Measurements from ENCODE around the gene MFSD6L.

MFSD6L gene

DNA sequence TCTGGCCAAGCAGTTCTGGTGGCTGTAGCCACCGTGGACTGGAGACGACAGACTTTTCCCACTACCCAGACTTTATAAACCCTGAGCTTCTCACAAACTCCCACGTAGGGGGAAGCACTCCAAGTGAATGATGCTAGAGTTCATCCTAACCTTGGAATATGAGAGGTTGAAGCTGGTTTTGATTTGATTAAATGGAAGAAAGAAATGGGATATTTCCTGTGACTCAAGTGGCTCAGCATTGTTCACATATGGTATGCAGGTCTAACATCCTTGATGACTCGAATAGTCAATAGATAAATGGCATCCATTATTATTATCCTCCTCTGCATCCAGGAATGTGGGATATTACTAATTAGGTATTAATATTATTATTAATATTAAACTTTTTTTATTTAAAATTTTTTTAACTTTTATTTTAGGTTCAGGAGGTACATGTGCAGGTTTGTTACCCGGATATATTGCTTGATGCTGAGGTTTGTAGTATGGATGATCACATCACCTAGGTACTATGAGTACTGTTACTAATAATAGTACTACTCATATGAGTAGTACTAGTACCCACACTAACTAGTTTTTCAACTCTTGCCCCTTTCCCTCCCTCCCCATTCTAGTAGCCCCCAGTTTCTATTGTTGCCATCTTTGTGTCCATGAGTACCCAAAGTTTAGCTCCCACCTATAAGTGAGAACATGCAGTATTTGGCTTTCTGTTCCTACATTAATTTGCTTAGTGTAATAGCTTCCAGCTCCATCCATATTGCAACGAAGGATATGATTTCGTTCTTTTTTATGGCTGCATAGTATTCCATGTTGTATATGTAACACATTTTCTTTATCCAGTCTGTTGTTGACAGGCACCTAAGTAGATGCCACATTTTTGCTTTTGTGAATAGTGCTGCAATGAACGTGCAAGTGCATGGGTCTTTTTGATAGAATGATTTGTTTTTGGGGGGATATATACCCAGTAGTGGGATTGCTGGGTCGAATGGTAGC, 45.4 kb upstream of the MFSD6L start:
- H3K4me2 ChIP-seq (ENCODE audit: insufficient read depth, low read length) = no peak overlapping the region
- no peak for DNase-seq
- H3K36me3 ChIP-seq (ENCODE audit: insufficient read depth, low read length) = peaks cover 57% of the 10 kb centered on the region
- no peaks in the 10 kb centered on the region; the same call in 1 of the 2 replicates for H3K79me2 ChIP-seq (ENCODE audit: insufficient read depth, low read length)
- H3K27ac ChIP-seq (ENCODE audit: low read length) = peak overlapping the region; percentile 72
- H4K20me1 ChIP-seq (ENCODE audit: insufficient read depth, low read length) = no peaks in the 10 kb centered on the region; the same call in 1 of the 2 replicates
- no peak overlapping the region for H2AFZ ChIP-seq (ENCODE audit: low read depth, low read length)
- H3K4me3 ChIP-seq (ENCODE audit: low read depth in 1 of 2, low read length in 2 of 2) = no peak overlapping the region
- TF ChIP-seq EZH2 (IDR thresholded peaks at IDR 0.05; ENCODE audit: borderline replicate concordance, low read depth, low read length, severe bottlenecking) = no peak
- TF ChIP-seq, protein P1, sequence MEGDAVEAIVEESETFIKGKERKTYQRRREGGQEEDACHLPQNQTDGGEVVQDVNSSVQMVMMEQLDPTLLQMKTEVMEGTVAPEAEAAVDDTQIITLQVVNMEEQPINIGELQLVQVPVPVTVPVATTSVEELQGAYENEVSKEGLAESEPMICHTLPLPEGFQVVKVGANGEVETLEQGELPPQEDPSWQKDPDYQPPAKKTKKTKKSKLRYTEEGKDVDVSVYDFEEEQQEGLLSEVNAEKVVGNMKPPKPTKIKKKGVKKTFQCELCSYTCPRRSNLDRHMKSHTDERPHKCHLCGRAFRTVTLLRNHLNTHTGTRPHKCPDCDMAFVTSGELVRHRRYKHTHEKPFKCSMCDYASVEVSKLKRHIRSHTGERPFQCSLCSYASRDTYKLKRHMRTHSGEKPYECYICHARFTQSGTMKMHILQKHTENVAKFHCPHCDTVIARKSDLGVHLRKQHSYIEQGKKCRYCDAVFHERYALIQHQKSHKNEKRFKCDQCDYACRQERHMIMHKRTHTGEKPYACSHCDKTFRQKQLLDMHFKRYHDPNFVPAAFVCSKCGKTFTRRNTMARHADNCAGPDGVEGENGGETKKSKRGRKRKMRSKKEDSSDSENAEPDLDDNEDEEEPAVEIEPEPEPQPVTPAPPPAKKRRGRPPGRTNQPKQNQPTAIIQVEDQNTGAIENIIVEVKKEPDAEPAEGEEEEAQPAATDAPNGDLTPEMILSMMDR (IDR thresholded peaks at IDR 0.05; ENCODE audit: borderline replicate concordance, extremely low read depth, low read length, poor library complexity, severe bottlenecking) = no peak
- ATAC-seq (ENCODE audit: insufficient read depth, low read depth) = no peak
- no peaks in the 10 kb centered on the region for H3K27me3 ChIP-seq (ENCODE audit: insufficient read depth, low read length, poor library complexity)
- no peaks in the 10 kb centered on the region for H3K9me3 ChIP-seq (ENCODE audit: insufficient read depth, low read length, severe bottlenecking)
- H3K4me1 ChIP-seq (ENCODE audit: insufficient read depth, low read length) = peaks cover 30% of the 10 kb centered on the region
- H3K9ac ChIP-seq (ENCODE audit: low read depth, low read length) = peak overlapping the region; percentile 17; the same call in 1 of the 2 replicates

DNA sequence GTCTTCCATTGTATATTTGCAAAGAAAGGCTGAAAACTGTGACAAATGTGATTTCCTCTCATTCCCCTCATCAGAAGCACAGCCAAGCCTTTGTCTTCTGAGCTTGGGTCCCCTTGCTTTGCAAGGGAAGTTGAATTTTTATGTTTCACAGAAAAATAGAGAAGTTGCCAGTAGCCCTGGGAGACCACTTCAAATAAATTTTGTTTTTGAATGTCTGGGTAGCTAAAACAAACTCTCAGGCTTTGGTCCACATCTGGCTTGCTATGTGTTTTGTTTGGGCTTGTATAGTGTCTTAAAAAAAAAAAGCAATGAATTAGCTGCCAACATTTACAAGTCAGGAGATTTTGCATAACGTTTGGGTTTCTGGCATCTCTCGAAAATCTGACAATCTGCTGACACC, 44.2 kb upstream of the MFSD6L start:
- no peaks in the 10 kb centered on the region; the same call in 1 of the 2 replicates for H4K20me1 ChIP-seq (ENCODE audit: insufficient read depth, low read length)
- no peaks in the 10 kb centered on the region for H3K9me3 ChIP-seq (ENCODE audit: insufficient read depth, low read length, severe bottlenecking)
- no peaks in the 10 kb centered on the region for H3K27me3 ChIP-seq (ENCODE audit: insufficient read depth, low read length, poor library complexity)
- H3K4me3 ChIP-seq (ENCODE audit: low read depth in 1 of 2, low read length in 2 of 2) = no peak overlapping the region
- peak; percentile 69 for ATAC-seq (ENCODE audit: insufficient read depth, low read depth)
- H3K79me2 ChIP-seq (ENCODE audit: insufficient read depth, low read length) = no peaks in the 10 kb centered on the region
- H3K4me1 ChIP-seq (ENCODE audit: insufficient read depth, low read length) = peaks cover 30% of the 10 kb centered on the region
- no peak for DNase-seq
- no peak overlapping the region for H3K4me2 ChIP-seq (ENCODE audit: insufficient read depth, low read length)
- H3K9ac ChIP-seq (ENCODE audit: low read depth, low read length) = peak overlapping the region; percentile 17; the same call in 1 of the 2 replicates
- no peak for TF ChIP-seq EZH2 (IDR thresholded peaks at IDR 0.05; ENCODE audit: borderline replicate concordance, low read depth, low read length, severe bottlenecking)
- TF ChIP-seq, protein P1 (IDR thresholded peaks at IDR 0.05; ENCODE audit: borderline replicate concordance, extremely low read depth, low read length, poor library complexity, severe bottlenecking) = no peak
- no peak overlapping the region for H2AFZ ChIP-seq (ENCODE audit: low read depth, low read length)
- peaks cover 57% of the 10 kb centered on the region for H3K36me3 ChIP-seq (ENCODE audit: insufficient read depth, low read length)
- peak overlapping the region; percentile 72 for H3K27ac ChIP-seq (ENCODE audit: low read length)

DNA sequence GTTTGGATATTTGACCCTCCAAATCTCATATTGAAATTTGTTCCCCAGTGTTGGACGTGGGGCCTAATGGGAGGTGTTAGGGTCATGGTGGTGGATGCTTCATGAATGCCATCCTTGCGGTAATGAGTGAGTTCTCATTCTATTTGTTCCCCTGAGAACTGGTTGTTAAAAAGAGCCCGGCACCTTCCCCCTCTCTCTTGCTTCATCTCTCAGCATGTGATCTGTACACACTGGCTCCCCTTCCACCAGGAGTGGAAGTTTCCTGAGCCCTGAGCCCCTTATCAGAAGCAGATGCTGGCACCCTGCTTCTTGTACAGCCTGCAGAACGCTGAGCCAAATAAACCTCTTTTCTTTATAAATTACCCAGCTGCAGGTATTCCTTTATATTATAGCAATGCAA, 42.7 kb upstream of the MFSD6L start:
- Histone ChIP-seq H3K36me3 (ENCODE audit: insufficient read depth, low read length) (peaks cover 56% of the 10 kb centered on the region), H3K9ac (ENCODE audit: low read depth, low read length) (no peak overlapping the region), H3K4me1 (ENCODE audit: insufficient read depth, low read length) (peaks cover 30% of the 10 kb centered on the region), H3K27ac (ENCODE audit: low read length) (peak overlapping the region; percentile 72), H3K9me3 (ENCODE audit: insufficient read depth, low read length, severe bottlenecking) (no peaks in the 10 kb centered on the region), H4K20me1 (ENCODE audit: insufficient read depth, low read length) (no peaks in the 10 kb centered on the region; the same call in 1 of the 2 replicates), H3K4me3 (ENCODE audit: low read depth in 1 of 2, low read length in 2 of 2) (no peak overlapping the region), H3K79me2 (ENCODE audit: insufficient read depth, low read length) (no peaks in the 10 kb centered on the region), H3K27me3 (ENCODE audit: insufficient read depth, low read length, poor library complexity) (no peaks in the 10 kb centered on the region), H3K4me2 (ENCODE audit: insufficient read depth, low read length) (no peak overlapping the region), H2AFZ (ENCODE audit: low read depth, low read length) (no peak overlapping the region)
- TF ChIP-seq EZH2 (IDR thresholded peaks at IDR 0.05; ENCODE audit: borderline replicate concordance, low read depth, low read length, severe bottlenecking) = no peak
- TF ChIP-seq, protein P1 (IDR thresholded peaks at IDR 0.05; ENCODE audit: borderline replicate concordance, extremely low read depth, low read length, poor library complexity, severe bottlenecking) = no peak
- no peak for DNase-seq
- ATAC-seq (ENCODE audit: insufficient read depth, low read depth) = no peak
